SK-N-SH (cell line): Measurements from ENCODE around the gene SLC6A9. TPM values are rescaled to one million over a fixed set of nuclear protein-coding genes. Genes with fewer than 3 reads are reported as not detected.

Experiments used
- CTCF ChIA-PET: fragments of 300-600, 350-600 bp; formaldehyde crosslinking; extraction: SDS; loops from one replicate; lab custom pipeline; 2021; lab: Yijun Ruan, JAX
- POLR2A ChIA-PET: fragments of 350-600 bp; sonication (Branson Sonifier 250); formaldehyde crosslinking; extraction: SDS; loops from one replicate; lab custom pipeline; 2020; ENCODE audit warnings: antibody characterized with exemption, inconsistent platforms; lab: Yijun Ruan, JAX
- DNase-seq: peaks from one replicate; pipeline ENCODE4 v3.0.0; 2012
- H2AFZ ChIP-seq: fragments of 200-600 bp; sonication (generic); 2 replicates; pipeline ENCODE4 v1.8.1; 2016; ENCODE audit warnings: antibody characterized with exemption, mild to moderate bottlenecking, low read depth
- H3F3A ChIP-seq: fragments of 200-600 bp; sonication (generic); replicated peaks from 2 replicates; pipeline ENCODE3; 2016; ENCODE audit warnings: antibody characterized with exemption, mild to moderate bottlenecking; ENCODE audit not compliant: insufficient read depth
- H3K27ac ChIP-seq, 2 experiments: fragments of 200-500 bp in 1 of 2; fragments of 200-600 bp in 1 of 2; sonication (Bioruptor generic) in 1 of 2; sonication (generic), shearing (Covaris generic) in 1 of 2; 2 replicates each; pipeline versions ENCODE4 v1.5.1 to v1.6.1; 2014 to 2016; ENCODE audit warnings: low read depth in 2 of 2, inconsistent platforms in 1 of 2, low read length in 1 of 2, mild to moderate bottlenecking in 1 of 2, mixed read lengths in 1 of 2
- H3K27me3 ChIP-seq: fragments of 200-600 bp; sonication (generic), shearing (Covaris generic); 2 replicates; pipeline ENCODE4 v1.6.1; 2016; ENCODE audit warnings: mixed run types; ENCODE audit not compliant: insufficient read depth
- H3K36me3 ChIP-seq, 2 experiments: fragments of 200-500 bp in 1 of 2; fragments of 200-600 bp in 1 of 2; sonication (Bioruptor generic) in 1 of 2; sonication (generic) in 1 of 2; replicated peaks in 1 of 2; 2 replicates each; pipeline versions ENCODE3 to v1.5.1; 2014 to 2016; ENCODE audit warnings: low read length in 1 of 2, mild to moderate bottlenecking in 1 of 2; ENCODE audit not compliant: insufficient read depth in 2 of 2, control insufficient read depth in 1 of 2
- H3K4me1 ChIP-seq, 2 experiments: fragments of 200-500 bp in 1 of 2; fragments of 200-600 bp in 1 of 2; sonication (Bioruptor generic) in 1 of 2; sonication (generic), shearing (Covaris generic) in 1 of 2; 2 replicates each; pipeline versions ENCODE4 v1.5.1 to v1.6.1; 2014 to 2016; ENCODE audit warnings: low read depth in 1 of 2, low read length in 1 of 2, mixed run types in 1 of 2; ENCODE audit not compliant: insufficient read depth in 2 of 2, control insufficient read depth in 1 of 2
- H3K4me2 ChIP-seq: fragments of 200-600 bp; sonication (generic), shearing (Covaris generic); 2 replicates; pipeline ENCODE4 v1.6.1; 2017; ENCODE audit warnings: mixed run types
- H3K4me3 ChIP-seq, 2 experiments: fragments of 200-500 bp in 1 of 2; fragments of 200-600 bp in 1 of 2; sonication (Bioruptor generic) in 1 of 2; sonication (generic), shearing (Covaris generic) in 1 of 2; 2 replicates each; pipeline versions ENCODE4 v1.5.1 to v1.8.1; 2014 to 2016; ENCODE audit warnings: low read depth in 2 of 2, inconsistent platforms in 1 of 2, low read length in 1 of 2, mild to moderate bottlenecking in 1 of 2, mixed read lengths in 1 of 2, moderate library complexity in 1 of 2
- H3K79me2 ChIP-seq: fragments of 200-600 bp; sonication (generic); 2 replicates; pipeline ENCODE4 v1.8.1; 2017; ENCODE audit warnings: mild to moderate bottlenecking; ENCODE audit not compliant: insufficient read depth
- H3K9ac ChIP-seq: fragments of 200-600 bp; sonication (generic); 2 replicates; pipeline ENCODE4 v1.6.1; 2017; ENCODE audit warnings: mixed run types
- H3K9me2 ChIP-seq: fragments of 200-600 bp; sonication (generic); 2 replicates; pipeline ENCODE4 v1.6.1; 2017; ENCODE audit warnings: mixed run types
- H3K9me3 ChIP-seq: fragments of 200-600 bp; sonication (generic); 2 replicates; pipeline ENCODE4 v1.6.1; 2017; ENCODE audit warnings: mixed run types, mild to moderate bottlenecking, moderate library complexity
- H4K20me1 ChIP-seq: fragments of 200-600 bp; sonication (generic); 2 replicates; pipeline ENCODE4 v1.6.1; 2017; ENCODE audit warnings: mild to moderate bottlenecking, mixed run types; ENCODE audit not compliant: insufficient read depth
- CHD2 ChIP-seq: fragments of 150-350 bp; IDR thresholded peaks from 2 replicates; pipeline ENCODE4 v1.6.1; 2018; ENCODE audit warnings: low read length; ENCODE audit not compliant: partially characterized antibody
- EP300 ChIP-seq, 2 experiments: IDR thresholded peaks; 2 replicates each; pipeline versions ENCODE4 v1.4.0 to v1.6.1; 2012; ENCODE audit warnings: borderline replicate concordance in 1 of 2, low read depth in 1 of 2, low read length in 1 of 2
- FOXJ3 ChIP-seq: sonication (generic); formaldehyde crosslinking; IDR thresholded peaks from 2 replicates; pipeline ENCODE4 v1.5.1; 2020; ENCODE audit warnings: mild to moderate bottlenecking, missing genetic modification reagents
- FOXM1 ChIP-seq: IDR thresholded peaks from 2 replicates; pipeline ENCODE4 v1.4.0; 2012; ENCODE audit warnings: low read depth, mild to moderate bottlenecking
- GABPA ChIP-seq: IDR thresholded peaks from 2 replicates; pipeline ENCODE4 v1.4.0; 2012; ENCODE audit warnings: low read depth, mild to moderate bottlenecking
- MEF2A ChIP-seq: IDR thresholded peaks from 2 replicates; pipeline ENCODE4 v1.4.0; 2012; ENCODE audit warnings: low read depth, borderline replicate concordance
- NFIC ChIP-seq: IDR thresholded peaks from 2 replicates; pipeline ENCODE4 v1.4.0; 2012; ENCODE audit warnings: borderline replicate concordance
- RCOR1 ChIP-seq: fragments of 150-350 bp; IDR thresholded peaks from 2 replicates; pipeline ENCODE4 v1.6.1; 2017; ENCODE audit warnings: antibody characterized with exemption, low read length
- WGBS: methylation state at CpG from one replicate; pipeline ENCODE4 v1.1.6; 2017; ENCODE audit warnings: low lambda C conversion rate; 5-methylcytosine and 5-hydroxymethylcytosine counted together
- polyA plus RNA-seq, 3 experiments: library from polyadenylated mRNA; depleted of rRNA; stranded (reverse); fragments of >200 nt; gene quantifications; 2 replicates each; pipeline ENCODE4 v1.2.3, GENCODE V29; 2012
- TF ChIP-seq, protein P1 (sequence below): IDR thresholded peaks from 2 replicates; pipeline ENCODE4 v1.4.0; 2012; ENCODE audit warnings: low read depth, borderline replicate concordance
- TF ChIP-seq, protein P2 (sequence below): fragments of 200-600 bp; sonication (generic); IDR thresholded peaks from 2 replicates; pipeline ENCODE4 v1.6.1; 2017; ENCODE audit warnings: antibody characterized with exemption, mild to moderate bottlenecking, moderate library complexity
- TF ChIP-seq, protein P3 (sequence below): IDR thresholded peaks from 2 replicates; pipeline ENCODE4 v1.6.1; 2012; ENCODE audit warnings: mild to moderate bottlenecking, low read depth, low read length, moderate library complexity

Gene SLC6A9
- polyA plus RNA-seq, 1 of the 3 experiments (the other 2 are of a cell fraction) = 3.9 TPM

DNA sequence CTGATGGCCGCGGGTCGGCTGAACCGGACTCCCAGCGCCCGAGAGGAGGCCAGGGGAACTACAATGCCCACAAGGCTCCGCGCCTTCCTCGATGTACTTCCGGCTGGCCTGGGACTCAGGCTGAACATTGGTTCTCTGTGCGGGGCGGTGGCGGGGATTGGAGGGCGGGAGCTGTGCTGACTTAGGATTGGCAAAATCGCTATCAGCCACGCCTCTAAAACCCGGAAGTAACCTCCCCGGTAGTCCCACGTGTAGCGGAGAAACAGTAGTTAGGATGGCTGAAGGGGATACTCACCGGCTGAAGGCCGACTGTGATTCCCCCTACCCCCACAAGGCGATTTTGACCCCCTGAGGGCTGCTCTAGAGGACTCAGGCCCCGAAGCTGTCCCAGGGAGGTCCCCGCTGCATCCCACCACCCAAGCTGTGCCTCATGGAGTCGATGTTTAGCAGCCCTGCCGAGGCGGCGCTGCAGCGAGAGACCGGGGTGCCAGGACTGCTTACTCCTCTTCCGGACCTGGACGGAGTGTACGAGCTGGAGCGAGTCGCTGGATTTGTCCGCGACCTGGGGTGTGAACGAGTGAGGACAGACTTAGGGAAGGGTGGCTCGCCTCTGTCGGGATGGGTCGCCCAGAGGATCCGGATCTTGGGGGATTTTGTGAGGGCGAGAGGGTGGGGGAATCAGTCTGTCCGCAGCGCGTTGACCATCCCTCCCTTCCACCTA, 61.4 kb downstream of the SLC6A9 start, which contains the start of gene DPH2 (continued):
- TF ChIP-seq, protein P1, sequence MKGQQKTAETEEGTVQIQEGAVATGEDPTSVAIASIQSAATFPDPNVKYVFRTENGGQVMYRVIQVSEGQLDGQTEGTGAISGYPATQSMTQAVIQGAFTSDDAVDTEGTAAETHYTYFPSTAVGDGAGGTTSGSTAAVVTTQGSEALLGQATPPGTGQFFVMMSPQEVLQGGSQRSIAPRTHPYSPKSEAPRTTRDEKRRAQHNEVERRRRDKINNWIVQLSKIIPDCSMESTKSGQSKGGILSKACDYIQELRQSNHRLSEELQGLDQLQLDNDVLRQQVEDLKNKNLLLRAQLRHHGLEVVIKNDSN = peak; percentile 87
- TF ChIP-seq EP300 (IDR thresholded peaks at IDR 0.05; ENCODE audit: borderline replicate concordance in 1 of 2, low read depth in 1 of 2, low read length in 1 of 2) (no peak), MEF2A (no peak), CHD2 (peak; percentile 95), GABPA (peak; percentile 92), RCOR1 (no peak), FOXJ3 (CRISPR knock-in tag) (no peak), NFIC (no peak), FOXM1 (no peak)
- TF ChIP-seq, protein P2, sequence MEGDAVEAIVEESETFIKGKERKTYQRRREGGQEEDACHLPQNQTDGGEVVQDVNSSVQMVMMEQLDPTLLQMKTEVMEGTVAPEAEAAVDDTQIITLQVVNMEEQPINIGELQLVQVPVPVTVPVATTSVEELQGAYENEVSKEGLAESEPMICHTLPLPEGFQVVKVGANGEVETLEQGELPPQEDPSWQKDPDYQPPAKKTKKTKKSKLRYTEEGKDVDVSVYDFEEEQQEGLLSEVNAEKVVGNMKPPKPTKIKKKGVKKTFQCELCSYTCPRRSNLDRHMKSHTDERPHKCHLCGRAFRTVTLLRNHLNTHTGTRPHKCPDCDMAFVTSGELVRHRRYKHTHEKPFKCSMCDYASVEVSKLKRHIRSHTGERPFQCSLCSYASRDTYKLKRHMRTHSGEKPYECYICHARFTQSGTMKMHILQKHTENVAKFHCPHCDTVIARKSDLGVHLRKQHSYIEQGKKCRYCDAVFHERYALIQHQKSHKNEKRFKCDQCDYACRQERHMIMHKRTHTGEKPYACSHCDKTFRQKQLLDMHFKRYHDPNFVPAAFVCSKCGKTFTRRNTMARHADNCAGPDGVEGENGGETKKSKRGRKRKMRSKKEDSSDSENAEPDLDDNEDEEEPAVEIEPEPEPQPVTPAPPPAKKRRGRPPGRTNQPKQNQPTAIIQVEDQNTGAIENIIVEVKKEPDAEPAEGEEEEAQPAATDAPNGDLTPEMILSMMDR = peak; percentile 26

DNA sequence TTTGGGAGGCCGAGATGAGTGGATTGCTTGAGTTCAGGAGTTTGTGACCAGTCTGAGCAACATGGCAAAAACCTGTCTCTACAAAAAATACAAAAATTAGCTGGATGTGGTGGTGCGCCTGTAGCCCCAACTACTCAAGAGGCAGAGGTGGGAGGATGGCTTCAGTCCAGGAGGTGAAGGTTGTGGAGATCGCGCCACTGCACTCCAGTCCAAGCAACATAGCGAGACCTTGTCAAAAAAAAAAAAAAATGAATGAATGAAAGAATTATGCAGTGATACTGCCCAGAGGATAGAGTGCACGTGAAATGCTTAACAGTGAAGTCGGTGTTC, 61.9 kb downstream of the SLC6A9 start:
- H2AFZ ChIP-seq = no peak overlapping the region
- no peak for DNase-seq
- peak overlapping the region in 1 of 2 experiments; percentile 27; a peak in 2 of 4 replicates for H3K4me3 ChIP-seq

More for the DNA sequence above, 61.9 kb downstream of the SLC6A9 start:
- Histone ChIP-seq H3K4me2 (no peak overlapping the region; the same call in 1 of the 2 replicates), H3K79me2 (peaks cover 17% of the 10 kb centered on the region), H3K9me2 (no peaks in the 10 kb centered on the region), H3K4me1 (peaks cover 3 to 22% of the 10 kb centered on the region in 2 experiments; a peak in 1 of 4 replicates), H3K9ac (no peak overlapping the region), H3K9me3 (no peaks in the 10 kb centered on the region), H3F3A (peaks cover 14% of the 10 kb centered on the region), H4K20me1 (no peaks in the 10 kb centered on the region), H3K27ac (no peak overlapping the region; a peak in 1 of 4 replicates), H3K27me3 (no peaks in the 10 kb centered on the region), H3K36me3 (peaks cover 0 to 38% of the 10 kb centered on the region in 2 experiments)
- ChIA-PET POLR2A (interaction anchor here (1.4 kb wide), 1 partner anchor 57 kb away, joined by 4 read pairs; no protein-coding TSS in a partner anchor), CTCF (interaction anchor here (1.0 kb wide), 1 partner anchor 206 kb away, joined by 3 read pairs; no protein-coding TSS in a partner anchor)
- no peak for TF ChIP-seq NFIC
- TF ChIP-seq, protein P3, sequence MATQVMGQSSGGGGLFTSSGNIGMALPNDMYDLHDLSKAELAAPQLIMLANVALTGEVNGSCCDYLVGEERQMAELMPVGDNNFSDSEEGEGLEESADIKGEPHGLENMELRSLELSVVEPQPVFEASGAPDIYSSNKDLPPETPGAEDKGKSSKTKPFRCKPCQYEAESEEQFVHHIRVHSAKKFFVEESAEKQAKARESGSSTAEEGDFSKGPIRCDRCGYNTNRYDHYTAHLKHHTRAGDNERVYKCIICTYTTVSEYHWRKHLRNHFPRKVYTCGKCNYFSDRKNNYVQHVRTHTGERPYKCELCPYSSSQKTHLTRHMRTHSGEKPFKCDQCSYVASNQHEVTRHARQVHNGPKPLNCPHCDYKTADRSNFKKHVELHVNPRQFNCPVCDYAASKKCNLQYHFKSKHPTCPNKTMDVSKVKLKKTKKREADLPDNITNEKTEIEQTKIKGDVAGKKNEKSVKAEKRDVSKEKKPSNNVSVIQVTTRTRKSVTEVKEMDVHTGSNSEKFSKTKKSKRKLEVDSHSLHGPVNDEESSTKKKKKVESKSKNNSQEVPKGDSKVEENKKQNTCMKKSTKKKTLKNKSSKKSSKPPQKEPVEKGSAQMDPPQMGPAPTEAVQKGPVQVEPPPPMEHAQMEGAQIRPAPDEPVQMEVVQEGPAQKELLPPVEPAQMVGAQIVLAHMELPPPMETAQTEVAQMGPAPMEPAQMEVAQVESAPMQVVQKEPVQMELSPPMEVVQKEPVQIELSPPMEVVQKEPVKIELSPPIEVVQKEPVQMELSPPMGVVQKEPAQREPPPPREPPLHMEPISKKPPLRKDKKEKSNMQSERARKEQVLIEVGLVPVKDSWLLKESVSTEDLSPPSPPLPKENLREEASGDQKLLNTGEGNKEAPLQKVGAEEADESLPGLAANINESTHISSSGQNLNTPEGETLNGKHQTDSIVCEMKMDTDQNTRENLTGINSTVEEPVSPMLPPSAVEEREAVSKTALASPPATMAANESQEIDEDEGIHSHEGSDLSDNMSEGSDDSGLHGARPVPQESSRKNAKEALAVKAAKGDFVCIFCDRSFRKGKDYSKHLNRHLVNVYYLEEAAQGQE = 0 out of 2 replicates have a peak, but pooled peaks have one; percentile 8
- 55% methylated on average over 7 of the region's 7 CpGs for WGBS
